HepG2 (cell line): Measurements from ENCODE around the gene HAGH. TPM values are rescaled to one million over a fixed set of nuclear protein-coding genes. Genes with fewer than 3 reads are reported as not detected.

ENCODE experiments used
- CCDC6 ChIP-seq: sonication (generic); formaldehyde crosslinking; IDR thresholded peaks from 2 replicates; pipeline ENCODE4 v1.8.1; 2022; ENCODE audit warnings: mild to moderate bottlenecking, missing genetic modification reagents, moderate library complexity
- HNF1B ChIP-seq: sonication (generic); formaldehyde crosslinking; IDR thresholded peaks from 2 replicates; pipeline ENCODE4 v1.5.1; 2020; ENCODE audit warnings: mild to moderate bottlenecking, moderate library complexity, missing genetic modification reagents
- HOXA3 ChIP-seq: sonication (generic); formaldehyde crosslinking; IDR thresholded peaks from 2 replicates; pipeline ENCODE4 v1.5.0; 2020; ENCODE audit warnings: missing genetic modification reagents
- KDM5B ChIP-seq: sonication (generic); formaldehyde crosslinking; IDR thresholded peaks from 2 replicates; pipeline ENCODE4 v1.4.0; 2020; ENCODE audit warnings: missing genetic modification reagents, mild to moderate bottlenecking, borderline replicate concordance
- TEF ChIP-seq: sonication (generic); formaldehyde crosslinking; IDR thresholded peaks from 2 replicates; pipeline ENCODE4 v1.5.0; 2020; ENCODE audit warnings: missing genetic modification reagents
- ZBTB33 ChIP-seq: sonication (generic); formaldehyde crosslinking; IDR thresholded peaks from 2 replicates; pipeline ENCODE4 v1.4.0; 2020; ENCODE audit warnings: missing genetic modification reagents
- ZBTB39 ChIP-seq: sonication (generic); formaldehyde crosslinking; IDR thresholded peaks from 2 replicates; pipeline ENCODE4 v1.5.0; 2020; ENCODE audit warnings: missing genetic modification reagents
- ZNF318 ChIP-seq: sonication (generic); formaldehyde crosslinking; IDR thresholded peaks from 2 replicates; pipeline ENCODE4 v1.4.0; 2020; ENCODE audit warnings: mild to moderate bottlenecking, missing genetic modification reagents
- ZNF430 ChIP-seq: sonication (generic); formaldehyde crosslinking; IDR thresholded peaks from 2 replicates; pipeline ENCODE4 v1.9.0; 2021; ENCODE audit warnings: mild to moderate bottlenecking, missing genetic modification reagents
- ZNF678 ChIP-seq: sonication (generic); formaldehyde crosslinking; IDR thresholded peaks from 2 replicates; pipeline ENCODE4 v1.4.0; 2020; ENCODE audit warnings: mild to moderate bottlenecking, missing genetic modification reagents
- ZNF772 ChIP-seq: sonication (generic); formaldehyde crosslinking; IDR thresholded peaks from 2 replicates; pipeline ENCODE4 v1.5.0; 2020; ENCODE audit warnings: mild to moderate bottlenecking, missing genetic modification reagents
- ZNF782 ChIP-seq: sonication (generic); formaldehyde crosslinking; IDR thresholded peaks from 2 replicates; pipeline ENCODE4 v1.4.0; 2020; ENCODE audit warnings: missing genetic modification reagents, mild to moderate bottlenecking, borderline replicate concordance
- polyA plus RNA-seq, 8 experiments: library from polyadenylated mRNA; depleted of rRNA in 3 of 8; stranded (reverse) in 7 of 8; unstranded in 1 of 8; fragments of >200 nt; fragmentation: Illumina TruSeq in 4 of 8; extraction: Trizol in 4 of 8; gene quantifications; 2 replicates each; pipeline versions ENCODE4 v1.2.1 to v1.2.3, GENCODE V29; 2011 to 2016; ENCODE audit warnings: low read depth in 4 of 8, missing spikeins in 1 of 8, mixed read lengths in 1 of 8; ENCODE audit not compliant: insufficient read depth in 1 of 8
- total RNA-seq, 5 experiments: library from RNA; depleted of rRNA; stranded (reverse); fragments of >200 nt; fragmentation: Illumina TruSeq; extraction: Trizol; gene quantifications; 2 replicates each; pipeline ENCODE4 v1.2.3, GENCODE V29; 2016; ENCODE audit warnings: low read depth in 1 of 5

HAGH gene
- total and polyA plus RNA-seq, 2 of the 13 experiments (the other 11 are each of a cell fraction or from before 2014, with no cell fraction given), result 70.4 to 95.4 TPM

GRCh38 chr16:1828645-1829410 lies 2.2 kb upstream of the HAGH start (continued):
- TF ChIP-seq ZNF318 (CRISPR knock-in tag) (no peak), ZBTB33 (CRISPR knock-in tag) (no peak), ZBTB39 (CRISPR knock-in tag) (no peak), CCDC6 (CRISPR knock-in tag) (no peak), KDM5B (CRISPR knock-in tag) (no peak), TEF (CRISPR knock-in tag) (peak; percentile 83; the same call in 1 of the 2 replicates), HNF1B (peak; percentile 76), ZNF782 (CRISPR knock-in tag) (no peak), HOXA3 (CRISPR knock-in tag) (peak; percentile 83), ZNF772 (CRISPR knock-in tag) (peak; percentile 49; the same call in 1 of the 2 replicates), ZNF678 (CRISPR knock-in tag) (no peak), ZNF430 (CRISPR knock-in tag) (peak; percentile 71; the same call in 1 of the 2 replicates)
